ENCODE measurements around the gene CLEC4M.

The CLEC4M gene

GRCh38 chr19:7762719-7763293 is at the start of gene CLEC4M:
Gene CLEC4M, plus strand, starts transcription at chr19:7763243. Its CDS starts 24 bp downstream, at chr19:7763267.
- DNase-seq (ENCODE audit: low read depth) = no peak

GRCh38 chr19:7715671-7716070 is 47.4 kb upstream of the CLEC4M start:
- no peak for DNase-seq (ENCODE audit: low read depth)

GRCh38 chr19:7716762-7717161 is 46.3 kb upstream of the CLEC4M start:
- no peak for DNase-seq (ENCODE audit: low read depth)

GRCh38 chr19:7718668-7719067 is 44.4 kb upstream of the CLEC4M start:
- no peak for DNase-seq (ENCODE audit: low read depth)

- no peak for DNase-seq (ENCODE audit: low read depth)
Measured at GRCh38 chr19:7720351-7720750, 42.7 kb upstream of the CLEC4M start.

- no peak for DNase-seq (ENCODE audit: low read depth)
Measured at GRCh38 chr19:7722231-7722651, 40.8 kb upstream of the CLEC4M start.

GRCh38 chr19:7725791-7726190 is 37.3 kb upstream of the CLEC4M start:
- no peak for DNase-seq (ENCODE audit: low read depth)

GRCh38 chr19:7729211-7729610 is 33.8 kb upstream of the CLEC4M start:
- DNase-seq (ENCODE audit: low read depth) = no peak

- DNase-seq (ENCODE audit: low read depth) = no peak
Measured at GRCh38 chr19:7729831-7730285, 33.2 kb upstream of the CLEC4M start.

- no peak for DNase-seq (ENCODE audit: low read depth)
Measured at GRCh38 chr19:7730286-7731217, 32.5 kb upstream of the CLEC4M start.

- no peak for DNase-seq (ENCODE audit: low read depth)
Measured at GRCh38 chr19:7731218-7731595, 31.8 kb upstream of the CLEC4M start.

GRCh38 chr19:7731615-7732014 is 31.4 kb upstream of the CLEC4M start:
- DNase-seq (ENCODE audit: low read depth) = no peak

- DNase-seq (ENCODE audit: low read depth) = no peak
Measured at GRCh38 chr19:7732045-7732444, 31.0 kb upstream of the CLEC4M start, which contains the start of gene CLEC4G. Gene CLEC4G, minus strand, starts transcription at chr19:7732110. Its CDS starts 8 bp downstream, at chr19:7732102.

GRCh38 chr19:7733376-7733775 is 29.7 kb upstream of the CLEC4M start:
- DNase-seq (ENCODE audit: low read depth) = no peak

GRCh38 chr19:7734220-7735203 is 28.5 kb upstream of the CLEC4M start:
- DNase-seq (ENCODE audit: low read depth) = peak; percentile 9

- DNase-seq (ENCODE audit: low read depth) = no peak
Measured at GRCh38 chr19:7736148-7736547, 26.9 kb upstream of the CLEC4M start.

GRCh38 chr19:7737215-7737614 is 25.8 kb upstream of the CLEC4M start:
- no peak for DNase-seq (ENCODE audit: low read depth)

GRCh38 chr19:7738023-7738422 is 25.0 kb upstream of the CLEC4M start:
- no peak for DNase-seq (ENCODE audit: low read depth)

GRCh38 chr19:7739211-7739755 is 23.8 kb upstream of the CLEC4M start:
- DNase-seq (ENCODE audit: low read depth) = no peak

- no peak for DNase-seq (ENCODE audit: low read depth)
Measured at GRCh38 chr19:7739801-7740681, 23.0 kb upstream of the CLEC4M start.

- DNase-seq (ENCODE audit: low read depth) = no peak
Measured at GRCh38 chr19:7740682-7741054, 22.4 kb upstream of the CLEC4M start.

All from GM04503 (cell line).